HG03460 (cell line): Measurements from ENCODE around the gene LIN7A.

Experiments used
- ATAC-seq: cut with Tn5 transposase; IDR thresholded peaks from one replicate; pipeline ENCODE4 v1.9.1; 2021; ENCODE audit not compliant: unreplicated experiment

The LIN7A gene

GRCh38 chr12:80766210-80766609 is 171.5 kb downstream of the LIN7A start:
- no peak for ATAC-seq

- ATAC-seq = no peak
These were observed 173.9 kb downstream of the LIN7A start for GRCh38 chr12:80763874-80764273.

GRCh38 chr12:80761838-80762237 is 175.9 kb downstream of the LIN7A start:
- no peak for ATAC-seq

GRCh38 chr12:80756875-80757274 is 180.9 kb downstream of the LIN7A start:
- ATAC-seq = no peak

GRCh38 chr12:80754274-80754673 is 183.5 kb downstream of the LIN7A start:
- ATAC-seq = no peak

- ATAC-seq = no peak
These were observed 185.3 kb downstream of the LIN7A start for GRCh38 chr12:80752464-80752863.

DNA sequence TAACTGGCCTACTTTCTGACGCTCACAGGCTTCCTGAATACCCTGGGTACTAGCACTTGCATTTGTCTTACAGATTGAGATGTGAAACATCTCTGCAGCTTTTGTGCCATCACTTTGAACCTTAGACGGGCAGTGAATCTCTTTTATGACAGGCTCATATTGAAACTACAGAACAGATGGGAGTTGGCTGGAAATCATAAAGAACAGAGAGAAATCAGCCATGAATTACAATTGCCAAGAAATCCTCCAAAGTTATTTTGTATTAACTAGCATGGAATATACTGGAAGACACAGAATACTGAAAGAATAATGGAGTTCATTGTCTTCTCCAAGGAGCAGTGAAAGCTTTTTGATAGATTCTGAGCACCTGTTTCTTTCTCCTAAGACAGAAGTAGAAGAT is 188.3 kb downstream of the LIN7A start:
- ATAC-seq = no peak

DNA sequence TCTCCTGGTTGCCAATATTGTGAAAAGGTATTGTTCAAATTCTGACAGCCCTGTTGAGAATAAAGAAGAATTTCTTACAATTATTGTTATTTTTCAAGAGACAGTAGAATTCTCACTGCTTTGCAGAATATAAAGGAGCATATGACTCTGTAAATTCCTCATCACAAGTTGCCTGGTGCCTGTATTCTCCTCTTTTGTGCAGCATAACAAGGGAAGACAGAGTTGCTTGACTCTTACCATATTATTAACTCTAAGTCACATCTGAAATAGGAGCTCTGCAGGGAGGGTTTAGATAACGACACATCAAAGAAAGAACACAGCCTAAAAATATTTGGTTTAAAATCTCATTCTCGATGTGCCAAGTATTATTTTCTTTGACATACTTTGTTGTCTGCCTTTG is 189.9 kb downstream of the LIN7A start:
- no peak for ATAC-seq

GRCh38 chr12:80745851-80746505 is 191.8 kb downstream of the LIN7A start:
- ATAC-seq = no peak
